Measurements from ENCODE around the gene SUSD5. TPM values are rescaled to one million over a fixed set of nuclear protein-coding genes. Genes with fewer than 3 reads are reported as not detected.

Gene SUSD5
- polyA plus RNA-seq (ENCODE audit: insufficient read length), result 1.8 TPM

GRCh38 chr3:33218446-33219174, at the start of gene SUSD5:
Gene SUSD5 (minus strand): TSS chr3:33218810. CDS start chr3:33218797, 13 bp downstream.
- DNase-seq (ENCODE audit: low read depth), result no peak

GRCh38 chr3:33260104-33260503, 41.5 kb upstream of the SUSD5 start:
- DNase-seq (ENCODE audit: low read depth), result no peak

- no peak for DNase-seq (ENCODE audit: low read depth)
Measured at GRCh38 chr3:33256249-33256648, 37.6 kb upstream of the SUSD5 start.

- DNase-seq (ENCODE audit: low read depth), result no peak
Measured at GRCh38 chr3:33250712-33251111, 32.1 kb upstream of the SUSD5 start.

- DNase-seq (ENCODE audit: low read depth), result no peak
Measured at GRCh38 chr3:33246786-33247185, 28.2 kb upstream of the SUSD5 start.

- no peak for DNase-seq (ENCODE audit: low read depth)
Measured at GRCh38 chr3:33240261-33240660, 21.7 kb upstream of the SUSD5 start.

- no peak for DNase-seq (ENCODE audit: low read depth)
Measured at GRCh38 chr3:33238923-33239322, 20.3 kb upstream of the SUSD5 start.

- no peak for DNase-seq (ENCODE audit: low read depth)
Measured at GRCh38 chr3:33237439-33237838, 18.8 kb upstream of the SUSD5 start.

GRCh38 chr3:33236005-33236404, 17.4 kb upstream of the SUSD5 start:
- DNase-seq (ENCODE audit: low read depth), result no peak

GRCh38 chr3:33233884-33234283, 15.3 kb upstream of the SUSD5 start:
- DNase-seq (ENCODE audit: low read depth), result no peak

GRCh38 chr3:33231756-33232465, 13.3 kb upstream of the SUSD5 start:
- DNase-seq (ENCODE audit: low read depth), result no peak

GRCh38 chr3:33229947-33230346, 11.3 kb upstream of the SUSD5 start:
- DNase-seq (ENCODE audit: low read depth), result no peak

GRCh38 chr3:33229066-33229465, 10.5 kb upstream of the SUSD5 start:
- DNase-seq (ENCODE audit: low read depth), result no peak

- DNase-seq (ENCODE audit: low read depth), result no peak
Measured at GRCh38 chr3:33221241-33221640, 2.6 kb upstream of the SUSD5 start.

- DNase-seq (ENCODE audit: low read depth), result no peak
Measured at GRCh38 chr3:33219175-33219487, 521 bp upstream of the SUSD5 start.

- no peak for DNase-seq (ENCODE audit: low read depth)
Measured at GRCh38 chr3:33217866-33218445, 654 bp downstream of the SUSD5 start.

- DNase-seq (ENCODE audit: low read depth), result no peak
Measured at GRCh38 chr3:33215739-33216138, 2.9 kb downstream of the SUSD5 start.

- DNase-seq (ENCODE audit: low read depth), result no peak
Measured at GRCh38 chr3:33212406-33212805, 6.2 kb downstream of the SUSD5 start.

GRCh38 chr3:33211444-33211843, 7.2 kb downstream of the SUSD5 start:
- DNase-seq (ENCODE audit: low read depth), result no peak

GRCh38 chr3:33209357-33209756, 9.3 kb downstream of the SUSD5 start:
- no peak for DNase-seq (ENCODE audit: low read depth)

GRCh38 chr3:33202711-33203457, 15.7 kb downstream of the SUSD5 start:
- no peak for DNase-seq (ENCODE audit: low read depth)

- no peak for DNase-seq (ENCODE audit: low read depth)
Measured at GRCh38 chr3:33201195-33201594, 17.4 kb downstream of the SUSD5 start.
